Measurements from ENCODE around the gene CNNM3. TPM values are rescaled to one million over a fixed set of nuclear protein-coding genes. Genes with fewer than 3 reads are reported as not detected.

The CNNM3 gene
- total and polyA plus RNA-seq, 8 donors = 4.6 to 107 (median 10.8) TPM

GRCh38 chr2:96806468-96807126 is 9.5 kb upstream of the CNNM3 start:
- Histone ChIP-seq H3K27ac (peak overlapping the region in 4 of 5 donors; percentile 24 to 61 (median 38)), H3K4me3 (no peak overlapping the region), H3K4me1 (no peaks in the 10 kb centered on the region), H3K9me3 (no peaks in the 10 kb centered on the region), H3K36me3 (peaks cover 0 to 49% (median 43%) of the 10 kb centered on the region in 4 donors), H3K27me3 (no peaks in the 10 kb centered on the region)
- intact Hi-C loops (cut with DNase I; ENCODE audit: low total_unique reads) = no loop called here
- DNase-seq = no peak
- 78 to 88% (median 82%) methylated on average over 23 of the region's 23 CpGs for WGBS, 5 donors
- TF ChIP-seq POLR2A (IDR thresholded peaks at IDR 0.05) = no peak
- TF ChIP-seq POLR2AphosphoS5 (IDR thresholded peaks at IDR 0.05) = no peak
- no peak for TF ChIP-seq CTCF (IDR thresholded peaks at IDR 0.05)
- no peak for TF ChIP-seq EP300 (IDR thresholded peaks at IDR 0.05)

- TF ChIP-seq CTCF (IDR thresholded peaks at IDR 0.05) (no peak), POLR2A (IDR thresholded peaks at IDR 0.05) (no peak), POLR2AphosphoS5 (IDR thresholded peaks at IDR 0.05) (no peak), EP300 (IDR thresholded peaks at IDR 0.05) (no peak)
- Histone ChIP-seq H3K4me1 (peaks cover 0 to 5% (median 2%) of the 10 kb centered on the region in 4 donors), H3K36me3 (peaks cover 0 to 46% (median 39%) of the 10 kb centered on the region in 4 donors), H3K27me3 (no peaks in the 10 kb centered on the region), H3K9me3 (no peaks in the 10 kb centered on the region), H3K4me3 (no peak overlapping the region), H3K27ac (peak overlapping the region in 4 of 5 donors; percentile 24 to 61 (median 38))
- intact Hi-C loops (cut with DNase I; ENCODE audit: low total_unique reads) = no loop called here
- no peak for DNase-seq
- 85 to 95% (median 91%) methylated on average over 8 to 10 of the region's 10 CpGs for WGBS, 5 donors
These were observed 9.0 kb upstream of the CNNM3 start for GRCh38 chr2:96807127-96807471.

GRCh38 chr2:96808176-96808837 is 7.8 kb upstream of the CNNM3 start:
- TF ChIP-seq EP300 (IDR thresholded peaks at IDR 0.05) = no peak
- no peak for TF ChIP-seq POLR2AphosphoS5 (IDR thresholded peaks at IDR 0.05)
- TF ChIP-seq CTCF (IDR thresholded peaks at IDR 0.05) = no peak
- no peak for TF ChIP-seq POLR2A (IDR thresholded peaks at IDR 0.05)
- peaks cover 0 to 41% (median 32%) of the 10 kb centered on the region in 4 donors for H3K36me3 ChIP-seq
- intact Hi-C loops (cut with DNase I; ENCODE audit: low total_unique reads) = no loop called here

GRCh38 chr2:96809216-96809882 is 6.7 kb upstream of the CNNM3 start:
- H3K4me1 ChIP-seq = peaks cover 0 to 11% (median 3%) of the 10 kb centered on the region in 4 donors
- intact Hi-C loops (cut with DNase I; ENCODE audit: low total_unique reads) = no loop called here
- no peak overlapping the region for H3K4me3 ChIP-seq
- WGBS, 5 donors = 86 to 91% (median 88%) methylated on average over 6 to 13 of the region's 13 CpGs
- H3K27ac ChIP-seq = no peak overlapping the region
- no peaks in the 10 kb centered on the region for H3K27me3 ChIP-seq
- peaks cover 0 to 39% (median 32%) of the 10 kb centered on the region in 4 donors for H3K36me3 ChIP-seq
- no peaks in the 10 kb centered on the region for H3K9me3 ChIP-seq
- DNase-seq = no peak
- TF ChIP-seq POLR2A (IDR thresholded peaks at IDR 0.05) = no peak
- TF ChIP-seq CTCF (IDR thresholded peaks at IDR 0.05) = no peak
- no peak for TF ChIP-seq POLR2AphosphoS5 (IDR thresholded peaks at IDR 0.05)
- no peak for TF ChIP-seq EP300 (IDR thresholded peaks at IDR 0.05)

More at GRCh38 chr2:96808176-96808837, 7.8 kb upstream of the CNNM3 start:
- WGBS, 5 donors = 56 to 74% (median 64%) methylated on average over 10 of the region's 10 CpGs
- no peaks in the 10 kb centered on the region for H3K9me3 ChIP-seq
- DNase-seq = no peak
- no peaks in the 10 kb centered on the region for H3K27me3 ChIP-seq
- no peak overlapping the region for H3K27ac ChIP-seq
- peaks cover 0 to 11% (median 3%) of the 10 kb centered on the region in 4 donors for H3K4me1 ChIP-seq
- H3K4me3 ChIP-seq = no peak overlapping the region
